Activated CD8-positive, alpha-beta memory T cell treated with anti-CD3 and anti-CD28 coated beads for 1 hour (primary cell): ENCODE results near the gene SLC2A3.
A peak's percentile ranks its signal among the peaks of the same experiment; 100 is the strongest.
"Not testable (repeated sequence)": the region's sequence is repeated elsewhere in the genome, so short reads cannot be mapped to it uniquely, and the experiment has no call there.

Experiments
- DNase-seq, 2 donors: peaks; one replicate each; pipeline ENCODE4 v3.0.0-alpha.2; 2020; ENCODE audit warnings: low read depth in 1 of 2; ENCODE audit errors: extremely low read depth in 1 of 2

Gene SLC2A3

DNA sequence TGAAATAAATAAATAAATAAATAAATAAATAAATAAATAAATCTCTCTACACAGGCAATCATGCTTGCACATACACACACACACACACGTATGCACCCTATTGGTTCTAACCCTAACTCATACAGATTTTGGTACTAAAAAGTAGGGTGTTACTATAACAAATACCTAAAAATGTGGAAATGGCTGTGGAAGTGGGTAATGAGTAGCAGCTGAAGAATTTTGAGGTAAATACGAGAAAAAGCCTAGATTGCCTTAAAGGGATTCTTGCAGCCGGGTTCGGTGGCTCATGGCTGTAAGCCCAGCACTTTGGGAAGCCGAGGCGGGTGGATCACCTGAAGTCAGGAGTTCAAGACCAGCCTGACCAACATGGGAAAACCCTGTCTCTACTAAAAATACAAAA, 15.7 kb upstream of the SLC2A3 start:
- no peak for DNase-seq

DNA sequence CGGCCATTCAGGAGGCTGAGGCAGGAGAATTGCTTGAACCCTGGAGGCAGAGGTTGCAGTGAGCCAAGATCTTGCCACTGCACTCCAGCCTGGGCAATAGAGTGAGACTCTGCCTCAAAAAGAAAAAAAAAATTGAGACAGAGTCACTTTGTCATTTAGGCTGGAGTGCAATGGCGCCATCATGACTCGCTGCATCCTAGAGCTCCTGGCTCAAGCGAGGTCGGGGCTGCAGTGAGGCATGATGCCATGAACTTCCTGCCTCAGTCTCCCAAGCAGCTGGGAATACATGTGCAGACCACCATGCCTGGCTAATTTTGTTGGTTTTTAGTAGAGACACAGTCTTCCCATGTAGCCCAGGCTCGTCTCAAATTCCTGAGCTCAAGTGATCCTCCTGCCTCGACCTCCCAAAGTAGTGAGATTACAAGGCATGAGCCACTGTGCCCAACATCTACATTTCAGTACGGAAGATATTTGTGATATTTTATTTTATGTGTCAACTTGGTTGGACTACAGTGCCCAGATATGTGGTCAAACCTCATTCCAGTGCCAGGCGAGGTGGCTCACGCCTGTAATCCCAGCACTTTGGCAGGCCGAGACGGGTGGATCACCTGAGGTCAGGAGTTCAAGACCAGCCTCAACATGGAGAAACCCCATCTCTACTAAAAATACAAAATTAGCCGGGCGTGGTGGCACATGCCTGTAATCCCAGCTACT, 14.4 kb upstream of the SLC2A3 start:
- not testable (repeated sequence) for DNase-seq

DNA sequence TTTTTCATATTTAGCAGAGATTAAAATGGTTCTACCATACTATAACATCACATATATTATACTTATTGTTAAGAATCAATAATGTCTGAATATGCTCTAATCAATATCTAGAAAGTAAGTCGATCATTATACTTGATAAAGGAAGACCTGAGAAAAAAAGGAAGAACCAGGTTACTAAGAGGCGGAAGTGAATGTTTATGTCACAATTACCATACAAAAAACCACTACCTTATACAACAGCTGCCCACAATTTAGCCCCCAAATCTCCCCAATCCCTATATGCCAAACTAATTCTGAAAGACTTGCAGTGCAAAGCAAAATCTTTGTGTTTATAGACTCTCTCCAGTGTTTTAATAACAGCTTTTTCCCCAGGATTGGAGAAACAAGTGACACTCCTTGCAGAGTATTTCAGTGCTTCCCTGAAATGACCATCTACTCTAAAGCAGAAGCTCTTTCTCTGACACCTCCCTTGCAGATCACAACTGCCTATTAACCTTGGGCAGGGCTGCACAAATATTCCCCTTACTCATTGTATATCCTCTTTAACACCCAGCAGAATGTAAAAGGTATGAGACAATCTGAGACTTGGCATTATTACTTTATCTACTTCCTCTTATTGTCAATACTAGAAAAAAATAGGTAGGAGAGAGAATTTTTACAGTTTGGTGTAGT, 12.7 kb upstream of the SLC2A3 start:
- no peak for DNase-seq

DNA sequence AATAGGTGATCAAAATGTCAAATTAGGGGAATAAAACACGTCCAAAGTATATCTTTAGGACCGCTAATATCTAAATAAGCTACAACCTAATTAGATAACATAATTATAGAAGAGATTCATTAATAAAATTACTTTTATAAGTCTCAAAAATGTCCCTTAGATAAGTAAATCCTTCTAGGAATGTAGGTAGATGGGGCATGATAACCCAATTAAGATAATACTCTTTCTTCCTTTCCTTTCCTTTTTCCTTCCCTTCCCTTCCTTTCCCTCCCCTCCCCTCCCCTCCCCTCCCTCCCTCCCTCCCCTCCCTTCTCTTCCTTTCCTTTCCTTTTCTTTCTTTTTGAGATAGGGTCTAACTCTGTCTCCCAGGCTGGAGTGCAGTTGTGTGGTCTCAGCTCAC, 11.0 kb upstream of the SLC2A3 start:
- DNase-seq: no peak

- DNase-seq: not testable (repeated sequence)
These were observed 8.8 kb upstream of the SLC2A3 start for GRCh38 chr12:7944760-7945159.

GRCh38 chr12:7940906-7941305, 4.9 kb upstream of the SLC2A3 start:
- DNase-seq: no peak

DNA sequence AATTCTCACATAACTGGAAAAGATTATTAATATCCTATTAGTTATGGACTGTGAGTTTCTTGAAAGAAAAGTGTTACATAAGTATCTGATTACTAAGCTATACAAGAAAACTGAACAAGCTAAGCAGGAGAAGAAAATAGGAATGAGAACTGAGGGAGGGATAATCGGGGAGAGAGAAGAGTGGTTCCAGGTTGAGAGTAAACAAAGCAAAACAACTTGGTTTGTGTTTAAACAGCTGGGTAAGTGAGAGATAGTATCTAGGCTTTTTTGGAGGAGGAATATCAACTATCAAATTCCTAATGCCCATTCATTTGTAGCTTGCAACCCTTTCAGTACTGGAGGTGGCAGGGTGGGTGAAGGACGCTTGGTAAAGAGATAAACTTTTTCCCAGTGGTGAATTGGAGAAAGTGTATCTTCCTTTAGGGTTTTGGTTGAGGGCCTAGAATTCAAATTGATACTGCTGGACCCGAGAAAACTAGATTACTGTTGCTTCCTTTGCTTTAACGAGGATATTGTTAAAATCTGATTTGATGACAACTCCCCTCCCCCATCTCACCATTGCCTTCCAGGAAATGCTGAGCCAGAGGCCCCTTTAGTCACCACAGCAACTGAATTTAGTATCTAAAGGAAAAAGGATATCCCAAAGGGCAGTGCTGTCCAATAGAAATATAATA, 2.0 kb upstream of the SLC2A3 start:
- DNase-seq: no peak

DNA sequence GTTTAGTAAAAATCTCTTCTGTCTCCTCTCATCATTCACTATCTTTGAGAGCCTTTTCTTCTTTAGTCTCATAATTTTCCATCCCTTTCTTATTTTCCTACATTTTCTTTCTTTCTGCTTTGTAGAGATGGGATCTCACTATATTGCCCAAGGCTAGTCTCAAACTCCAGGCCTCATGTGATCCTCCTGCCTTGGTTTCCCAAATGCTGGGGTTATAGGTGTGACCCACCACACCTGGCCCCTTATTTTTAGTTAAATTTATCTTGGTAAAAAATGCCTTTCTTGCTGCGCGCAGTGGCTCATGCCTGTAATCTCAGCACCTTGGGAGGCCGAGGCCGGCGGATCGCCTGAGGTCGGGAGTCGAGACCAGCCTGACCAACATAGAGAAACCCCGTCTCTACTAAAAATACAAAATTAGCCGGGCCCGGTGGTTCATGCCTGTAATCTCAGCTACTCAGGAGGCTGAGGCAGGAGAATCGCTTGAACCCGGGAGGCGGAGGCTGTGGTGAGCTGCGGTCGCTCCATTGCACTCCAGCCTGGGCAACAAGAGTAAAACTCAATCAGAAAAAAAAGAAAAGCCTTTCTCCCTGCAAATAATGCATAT, 996 bp downstream of the SLC2A3 start:
- DNase-seq: no peak

DNA sequence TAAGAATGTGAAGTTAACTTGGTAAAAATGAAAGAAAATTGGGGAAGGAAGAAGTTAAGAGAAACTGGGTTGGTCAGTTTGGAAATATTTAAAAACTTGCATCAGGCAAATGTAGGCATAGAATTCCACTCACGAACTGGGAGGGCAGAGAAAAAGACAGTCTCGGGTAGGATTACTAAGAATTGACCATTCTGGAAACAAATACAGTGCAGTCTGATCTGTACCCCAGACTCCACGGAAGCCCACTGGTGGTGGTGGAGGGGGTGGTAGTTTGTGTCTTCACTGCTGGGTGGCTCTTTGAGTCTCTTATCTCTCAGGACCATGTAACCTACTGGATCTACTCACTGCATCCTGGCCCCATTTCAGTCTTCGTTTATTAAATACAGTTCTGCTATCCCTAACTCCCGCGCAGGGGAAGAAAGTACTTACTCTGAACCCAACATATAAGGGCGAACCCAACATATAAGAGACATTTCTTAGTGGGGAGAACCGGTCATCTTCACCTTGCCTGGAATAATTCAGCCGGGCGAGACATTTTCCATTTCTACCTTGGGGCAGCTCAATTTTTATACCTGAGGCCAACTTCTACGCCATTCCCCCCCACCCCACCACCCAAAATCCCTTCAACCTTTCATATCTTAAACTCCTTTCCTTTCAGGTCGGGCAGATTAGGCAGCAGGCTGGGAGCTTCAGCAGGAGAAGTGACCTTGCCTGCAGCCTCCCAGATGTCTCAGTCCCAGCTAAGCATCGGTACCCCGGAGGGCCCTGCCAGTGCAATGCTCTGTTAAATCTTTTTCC, 1.7 kb downstream of the SLC2A3 start:
- DNase-seq: no peak

DNA sequence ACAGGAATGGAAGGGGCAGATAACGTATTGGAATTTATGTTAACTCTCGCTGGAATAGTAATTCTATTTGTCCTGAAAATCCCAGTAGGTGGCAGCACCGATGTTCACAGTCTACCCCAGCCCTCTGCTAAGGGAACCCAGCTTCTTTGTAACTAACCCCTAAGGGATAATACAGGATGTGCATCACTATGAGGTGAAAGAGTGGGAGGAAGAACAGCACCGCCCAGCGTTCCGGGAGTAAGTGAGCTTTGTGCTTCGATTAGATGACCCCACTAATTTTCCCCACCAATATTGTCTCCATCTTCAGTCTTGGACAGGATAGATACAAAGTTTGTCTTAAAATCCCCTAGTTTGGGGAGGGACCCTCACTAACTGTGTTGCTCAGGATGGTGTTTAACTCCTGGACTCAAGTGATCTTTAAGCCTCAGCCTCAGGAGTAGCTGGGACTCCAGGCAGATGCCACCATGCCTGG, 2.7 kb downstream of the SLC2A3 start:
- DNase-seq: peak; percentile 47 to 59

- not testable (repeated sequence) for DNase-seq
These were observed 3.3 kb downstream of the SLC2A3 start for GRCh38 chr12:7932599-7933240.

- no peak for DNase-seq
These were observed 6.7 kb downstream of the SLC2A3 start for GRCh38 chr12:7929083-7929792.

- no peak for DNase-seq
These were observed 8.5 kb downstream of the SLC2A3 start for GRCh38 chr12:7927470-7927869.

- not testable (repeated sequence) for DNase-seq
These were observed 9.8 kb downstream of the SLC2A3 start for GRCh38 chr12:7926068-7926666.

DNA sequence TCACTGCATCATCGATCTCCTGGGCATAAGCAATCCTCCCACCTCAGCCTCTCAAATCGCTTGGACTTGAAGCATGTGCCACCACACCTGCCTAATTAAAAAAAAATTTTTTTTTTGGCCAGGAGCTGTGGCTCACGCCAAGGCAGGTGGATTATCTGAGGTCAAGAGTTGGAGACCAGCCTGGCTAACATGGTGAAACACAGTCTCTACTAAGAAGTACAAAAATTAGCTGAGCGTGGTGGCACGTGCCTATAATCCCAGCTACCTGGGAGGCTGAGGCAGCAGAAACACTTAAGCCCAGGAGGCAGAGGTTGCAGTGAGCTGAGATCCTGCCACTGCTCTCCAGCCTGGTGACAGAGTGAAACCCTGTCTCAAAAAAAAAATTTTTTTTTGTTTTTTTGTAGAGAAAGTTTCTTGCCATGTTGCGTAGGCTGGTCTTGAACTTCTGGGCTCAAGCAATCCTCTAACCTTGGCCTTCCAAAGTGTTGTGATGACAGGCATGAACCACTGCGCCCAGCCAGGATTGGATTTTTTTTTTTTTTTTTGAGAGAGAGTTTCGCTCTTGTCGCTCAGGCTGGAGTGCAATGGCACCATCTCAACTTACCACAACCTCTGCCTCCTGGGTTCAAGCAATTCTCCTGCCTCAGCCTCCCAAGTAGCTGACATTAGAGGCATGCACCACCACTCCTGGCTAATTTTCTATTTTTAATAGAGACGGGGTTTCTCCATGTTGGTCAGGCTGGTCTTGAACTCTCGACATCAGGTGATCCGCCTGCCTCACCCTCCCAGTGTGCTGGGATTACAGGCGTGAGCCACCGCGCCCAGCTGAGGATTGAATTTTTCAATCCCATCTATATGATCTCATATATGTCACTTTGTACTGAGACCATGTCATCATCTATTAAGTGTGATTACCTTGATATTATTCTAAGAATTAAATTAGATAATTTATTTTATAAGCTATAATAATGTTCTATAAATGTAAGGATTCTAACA, 12.4 kb downstream of the SLC2A3 start:
- no peak for DNase-seq

- not testable (repeated sequence) for DNase-seq
These were observed 14.8 kb downstream of the SLC2A3 start for GRCh38 chr12:7921181-7921580.

DNA sequence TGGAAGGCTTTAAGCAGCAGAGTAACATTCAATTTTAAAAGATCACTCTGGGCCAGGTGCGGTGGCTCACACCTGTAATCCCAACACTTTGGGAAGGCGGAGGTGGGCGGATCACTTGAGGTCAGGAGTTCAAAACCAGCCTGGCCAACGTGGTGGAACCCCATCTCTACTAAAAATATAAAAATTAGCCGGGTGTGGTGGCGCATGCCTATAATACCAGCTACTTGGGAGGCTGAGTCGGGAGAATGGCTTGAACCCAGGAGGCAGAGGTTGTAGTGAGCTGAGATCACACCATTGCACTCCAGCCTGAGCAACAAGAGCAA, 17.8 kb downstream of the SLC2A3 start:
- DNase-seq: not testable (repeated sequence)
